ENCODE data around the gene GNS. TPM values are rescaled to one million over a fixed set of nuclear protein-coding genes. Genes with fewer than 3 reads are reported as not detected.

Gene GNS
- total and polyA plus RNA-seq, 8 donors, result 7.1 to 66.0 (median 26.0) TPM

GRCh38 chr12:64707926-64708325, 51.3 kb downstream of the GNS start:
- 95 to 98% methylated on average over 2 of the region's 2 CpGs for WGBS, 2 donors
- Histone ChIP-seq H3K4me3 (no peak overlapping the region), H3K9me3 (no peaks in the 10 kb centered on the region), H3K27me3 (no peaks in the 10 kb centered on the region), H3K27ac (no peak overlapping the region), H3K4me1 (no peaks in the 10 kb centered on the region), H3K36me3 (no peaks in the 10 kb centered on the region)
- no peak for FAIRE-seq
- intact Hi-C loops (cut with DNase I), result no loop called here
- ATAC-seq, result no peak
- no peak for DNase-seq
- TF ChIP-seq, protein P1, sequence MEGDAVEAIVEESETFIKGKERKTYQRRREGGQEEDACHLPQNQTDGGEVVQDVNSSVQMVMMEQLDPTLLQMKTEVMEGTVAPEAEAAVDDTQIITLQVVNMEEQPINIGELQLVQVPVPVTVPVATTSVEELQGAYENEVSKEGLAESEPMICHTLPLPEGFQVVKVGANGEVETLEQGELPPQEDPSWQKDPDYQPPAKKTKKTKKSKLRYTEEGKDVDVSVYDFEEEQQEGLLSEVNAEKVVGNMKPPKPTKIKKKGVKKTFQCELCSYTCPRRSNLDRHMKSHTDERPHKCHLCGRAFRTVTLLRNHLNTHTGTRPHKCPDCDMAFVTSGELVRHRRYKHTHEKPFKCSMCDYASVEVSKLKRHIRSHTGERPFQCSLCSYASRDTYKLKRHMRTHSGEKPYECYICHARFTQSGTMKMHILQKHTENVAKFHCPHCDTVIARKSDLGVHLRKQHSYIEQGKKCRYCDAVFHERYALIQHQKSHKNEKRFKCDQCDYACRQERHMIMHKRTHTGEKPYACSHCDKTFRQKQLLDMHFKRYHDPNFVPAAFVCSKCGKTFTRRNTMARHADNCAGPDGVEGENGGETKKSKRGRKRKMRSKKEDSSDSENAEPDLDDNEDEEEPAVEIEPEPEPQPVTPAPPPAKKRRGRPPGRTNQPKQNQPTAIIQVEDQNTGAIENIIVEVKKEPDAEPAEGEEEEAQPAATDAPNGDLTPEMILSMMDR (IDR thresholded peaks at IDR 0.05), result no peak

DNA sequence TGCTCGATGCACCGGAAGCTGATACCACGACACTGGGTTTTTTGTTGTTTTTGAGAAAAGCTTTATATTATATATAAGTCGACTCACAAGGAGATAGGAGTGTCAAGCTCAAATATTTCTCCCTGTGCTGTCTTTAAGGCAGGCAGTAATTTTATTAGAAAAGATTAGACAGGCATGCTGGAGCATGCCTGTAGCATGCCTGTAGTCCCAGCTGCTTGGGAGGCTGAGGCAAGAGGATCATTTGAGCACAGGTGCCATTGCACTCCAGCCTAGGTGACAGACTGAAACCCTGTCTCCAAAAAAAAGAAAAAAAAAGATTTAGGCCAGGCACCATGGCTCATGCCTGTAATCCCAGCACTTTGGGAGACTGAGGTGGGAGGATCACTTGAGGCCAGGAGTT, 51.8 kb downstream of the GNS start:
- Histone ChIP-seq H3K9me3 (no peaks in the 10 kb centered on the region), H3K4me3 (no peak overlapping the region), H3K4me1 (no peaks in the 10 kb centered on the region), H3K36me3 (no peaks in the 10 kb centered on the region), H3K27me3 (no peaks in the 10 kb centered on the region), H3K27ac (no peak overlapping the region)
- ATAC-seq (no peak), DNase-seq (no peak), FAIRE-seq (no peak)
- intact Hi-C loops (cut with DNase I), result no loop called here
- TF ChIP-seq, protein P1 (IDR thresholded peaks at IDR 0.05), result no peak
- 89 to 92% methylated on average over 4 of the region's 4 CpGs for WGBS, 2 donors

- ATAC-seq (no peak), FAIRE-seq (no peak), DNase-seq (no peak)
- Histone ChIP-seq H3K4me1 (no peaks in the 10 kb centered on the region), H3K9me3 (no peaks in the 10 kb centered on the region), H3K27ac (no peak overlapping the region), H3K4me3 (no peak overlapping the region), H3K36me3 (no peaks in the 10 kb centered on the region), H3K27me3 (no peaks in the 10 kb centered on the region)
- intact Hi-C loops (cut with DNase I), result no loop called here
- WGBS, 2 donors, result 76 to 79% methylated on average over 5 of the region's 5 CpGs
- TF ChIP-seq, protein P1 (IDR thresholded peaks at IDR 0.05), result no peak
Measured at GRCh38 chr12:64706857-64707256, 52.3 kb downstream of the GNS start.

- ATAC-seq (no peak), FAIRE-seq (no peak), DNase-seq (no peak)
- no peaks in the 10 kb centered on the region for H3K27me3 ChIP-seq
- H3K9me3 ChIP-seq, result no peaks in the 10 kb centered on the region
- intact Hi-C loops (cut with DNase I), result no loop called here
- WGBS, 2 donors, result 63 to 71% methylated on average over 3 of the region's 3 CpGs
- H3K27ac ChIP-seq, result no peak overlapping the region
- H3K4me3 ChIP-seq, result no peak overlapping the region
- TF ChIP-seq, protein P1 (IDR thresholded peaks at IDR 0.05), result no peak
- no peaks in the 10 kb centered on the region for H3K4me1 ChIP-seq
- H3K36me3 ChIP-seq, result no peaks in the 10 kb centered on the region
Measured at GRCh38 chr12:64706306-64706705, 52.9 kb downstream of the GNS start.

DNA sequence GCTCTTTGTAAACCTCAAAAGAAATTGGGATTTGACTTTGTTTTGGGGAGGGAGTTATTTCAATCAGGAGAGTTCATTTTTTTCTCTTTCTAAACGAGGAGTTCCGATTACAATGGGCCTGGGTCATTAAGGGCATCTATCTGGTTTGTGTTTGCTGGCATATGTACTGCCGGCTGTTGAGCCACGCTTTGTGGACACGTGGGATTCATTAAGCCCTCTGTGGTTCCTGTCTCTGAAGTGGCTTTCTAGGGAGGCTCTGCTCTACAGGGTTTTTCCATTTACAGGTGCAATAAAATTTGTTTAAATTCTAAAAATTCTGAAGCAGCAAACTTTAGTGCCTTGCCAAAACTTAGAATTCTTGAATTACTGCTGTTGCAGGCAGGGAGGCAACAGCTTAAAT, 57.9 kb downstream of the GNS start:
- TF ChIP-seq, protein P1 (IDR thresholded peaks at IDR 0.05), result no peak
- Histone ChIP-seq H3K4me1 (no peaks in the 10 kb centered on the region), H3K27me3 (no peaks in the 10 kb centered on the region), H3K9me3 (no peaks in the 10 kb centered on the region), H3K27ac (no peak overlapping the region), H3K4me3 (no peak overlapping the region), H3K36me3 (no peaks in the 10 kb centered on the region)
- 69 to 79% methylated on average over 5 of the region's 5 CpGs for WGBS, 2 donors
- DNase-seq (no peak), FAIRE-seq (no peak), ATAC-seq (no peak)
- intact Hi-C loops (cut with DNase I), result loop anchor here in 1 of 3 donors (5.0 kb wide), 1 partner anchor 149 kb away; no protein-coding TSS in a partner anchor

Measured in pancreas (tissue), 10 donors.